ENCODE results near the gene OTOF.

The OTOF gene

GRCh38 chr2:26500406-26500805 is 22.5 kb upstream of the OTOF start:
- no peak for DNase-seq (ENCODE audit: low read depth in 2 of 2)

- no peak for DNase-seq (ENCODE audit: low read depth in 2 of 2)
Measured at GRCh38 chr2:26495705-26496297, 17.9 kb upstream of the OTOF start.

DNA sequence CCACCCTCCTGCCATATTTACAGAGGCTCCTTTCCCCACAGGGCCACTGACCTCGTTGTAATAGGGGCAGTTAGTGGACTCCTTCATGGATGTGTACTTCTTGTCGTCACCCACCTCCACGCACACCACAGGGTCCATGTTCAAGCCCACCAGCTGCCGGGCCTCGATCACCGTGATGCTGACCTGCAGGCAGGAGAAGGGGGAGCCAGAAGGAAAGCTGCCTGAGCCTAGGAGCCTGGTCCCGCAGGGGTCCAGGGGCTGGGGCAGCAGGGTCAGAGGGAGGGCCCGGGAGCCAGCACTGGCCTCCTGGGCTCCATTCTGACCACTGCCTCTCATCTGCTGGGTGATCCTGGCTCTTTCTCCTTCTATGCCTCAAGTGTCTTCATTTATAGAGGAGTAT is 17.0 kb upstream of the OTOF start:
- no peak for DNase-seq (ENCODE audit: low read depth in 2 of 2)

GRCh38 chr2:26494199-26494598 is 16.3 kb upstream of the OTOF start:
- no peak for DNase-seq (ENCODE audit: low read depth in 2 of 2)

DNA sequence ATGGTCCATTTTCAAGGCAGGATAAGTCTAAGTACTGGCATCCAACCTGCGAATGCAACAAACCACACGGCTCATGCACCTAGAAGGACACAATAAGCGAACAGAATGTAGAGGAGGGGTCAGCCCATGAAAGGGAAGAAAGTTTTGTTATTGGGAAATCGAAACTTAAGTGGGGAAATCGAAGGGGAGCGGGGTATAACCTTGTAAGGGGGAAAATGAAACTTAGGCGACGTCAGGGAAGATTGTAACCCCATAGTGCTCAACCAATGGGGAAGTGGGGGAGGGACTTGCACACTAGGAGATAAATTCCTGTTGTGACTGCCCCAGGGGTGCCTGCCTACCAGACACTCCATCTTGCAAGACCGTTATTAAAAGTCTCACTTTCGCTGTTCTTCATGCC is 15.6 kb upstream of the OTOF start:
- DNase-seq (ENCODE audit: low read depth in 2 of 2): no peak

GRCh38 chr2:26492749-26493515 is 15.0 kb upstream of the OTOF start:
- no peak for DNase-seq (ENCODE audit: low read depth in 2 of 2)

- no peak for DNase-seq (ENCODE audit: low read depth in 2 of 2)
Measured at GRCh38 chr2:26491563-26492167, 13.7 kb upstream of the OTOF start.

- DNase-seq (ENCODE audit: low read depth in 2 of 2): no peak
Measured at GRCh38 chr2:26489213-26489850, 11.4 kb upstream of the OTOF start.

DNA sequence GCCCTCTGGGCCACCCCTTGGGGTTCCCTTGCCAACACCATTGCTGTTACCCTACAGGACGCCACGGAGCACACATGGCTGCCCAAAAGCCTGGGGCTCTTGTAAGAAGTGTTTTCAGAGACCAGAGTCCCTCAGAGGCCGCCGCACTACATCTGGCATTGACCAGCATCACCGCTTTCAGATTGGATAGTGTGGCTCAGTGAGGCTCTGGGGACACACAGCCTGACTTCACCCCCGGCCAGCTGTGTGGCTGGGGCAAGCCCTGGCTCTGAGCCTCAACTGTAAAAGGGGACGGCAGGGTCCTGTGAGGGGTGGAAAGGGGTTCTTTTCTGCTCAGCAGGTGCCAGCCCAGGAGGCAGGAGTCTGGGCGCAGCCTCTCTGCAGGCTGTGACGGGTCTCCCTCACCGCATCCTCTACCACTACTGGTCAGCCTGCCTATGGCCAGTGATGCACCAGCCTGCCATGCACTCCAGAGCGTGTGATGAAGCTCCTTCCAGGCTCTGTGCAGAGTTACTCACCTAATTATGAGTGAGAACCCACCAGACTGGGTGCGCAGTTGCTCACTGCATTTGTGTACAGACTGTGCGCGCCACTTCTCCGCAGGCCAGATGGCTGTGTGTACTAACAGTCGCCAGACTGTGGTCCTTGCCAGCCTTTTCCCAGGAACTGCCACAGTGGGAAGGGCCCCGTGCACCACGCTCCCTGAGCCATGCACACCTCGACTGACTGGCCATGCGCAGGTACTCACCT is 10.7 kb upstream of the OTOF start:
- no peak for DNase-seq (ENCODE audit: low read depth in 2 of 2)

- no peak for DNase-seq (ENCODE audit: low read depth in 2 of 2)
Measured at GRCh38 chr2:26487192-26487591, 9.3 kb upstream of the OTOF start.

DNA sequence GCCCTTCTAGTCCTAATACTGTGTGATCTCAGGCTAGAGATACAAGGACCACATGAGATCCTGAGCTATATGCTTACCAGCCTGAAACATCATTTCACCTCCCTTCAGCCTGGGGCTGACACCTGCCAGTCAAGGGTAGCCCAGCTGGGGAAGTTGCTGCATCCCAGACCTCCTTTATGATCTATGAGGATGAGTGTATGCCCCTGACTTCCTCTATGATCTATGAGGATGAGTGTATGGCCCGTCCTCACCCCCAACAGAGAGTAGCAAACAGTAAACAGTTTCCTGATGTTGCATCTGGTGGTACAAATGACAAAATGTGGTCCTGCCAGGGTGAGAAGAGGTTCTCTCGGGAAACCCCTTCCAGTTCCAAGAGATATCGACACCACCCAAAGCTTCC is 8.9 kb upstream of the OTOF start:
- DNase-seq (ENCODE audit: low read depth in 2 of 2): no peak

DNA sequence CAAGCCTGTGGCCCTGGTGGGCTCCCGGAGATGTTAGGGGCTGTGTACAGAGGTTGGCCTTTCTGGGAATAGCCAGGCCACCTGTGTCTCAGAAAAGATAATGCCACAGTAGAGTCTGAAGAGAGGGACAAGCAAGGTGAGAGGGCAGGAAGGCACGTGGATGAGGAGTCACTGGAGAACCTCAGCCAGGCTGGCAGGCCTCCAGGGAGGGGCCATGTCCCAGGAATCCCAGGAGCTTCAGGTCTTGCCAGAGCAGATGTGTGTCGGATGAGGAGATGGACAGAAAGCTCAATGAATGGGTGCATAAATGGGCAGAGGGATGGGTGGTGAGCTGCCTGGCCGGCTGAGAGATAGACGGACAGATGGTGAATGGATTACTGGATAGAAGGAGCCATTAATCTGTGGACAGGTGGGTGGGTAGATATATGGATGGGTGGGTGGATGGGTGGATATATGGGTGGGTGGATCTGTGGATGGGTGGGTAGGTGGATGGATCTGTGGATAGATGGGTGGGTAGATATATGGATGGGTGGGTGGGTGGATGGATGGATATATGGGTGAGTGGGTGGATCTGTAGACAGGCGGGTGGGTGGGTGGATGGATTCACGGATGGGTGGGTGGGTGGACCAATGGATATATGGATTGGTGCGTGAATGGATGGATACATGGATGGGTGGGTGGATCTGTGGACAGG is 7.9 kb upstream of the OTOF start:
- DNase-seq (ENCODE audit: low read depth in 2 of 2): no peak

- DNase-seq (ENCODE audit: low read depth in 2 of 2): no peak
Measured at GRCh38 chr2:26485099-26485498, 7.2 kb upstream of the OTOF start.

DNA sequence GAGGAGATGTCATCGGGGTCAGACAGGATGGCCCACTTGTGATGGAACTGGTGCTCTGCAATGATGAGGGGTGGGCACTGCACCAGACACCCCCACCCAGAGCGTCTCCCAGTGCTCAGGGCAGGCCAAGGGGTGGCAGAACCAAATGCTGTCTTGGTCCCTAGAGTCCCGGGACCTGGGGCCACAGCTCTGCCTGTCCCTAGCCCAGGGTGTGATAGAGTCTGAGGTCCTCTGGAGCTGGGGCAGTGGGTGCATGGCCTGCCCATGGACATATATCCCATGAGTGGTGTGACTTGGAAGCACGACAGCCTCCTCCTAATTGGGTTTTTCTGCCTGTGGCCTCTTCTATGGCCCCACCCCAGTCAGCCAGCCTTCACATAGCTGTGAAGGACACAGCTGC is 6.7 kb upstream of the OTOF start:
- DNase-seq (ENCODE audit: low read depth in 2 of 2): no peak

- no peak for DNase-seq (ENCODE audit: low read depth in 2 of 2)
Measured at GRCh38 chr2:26483957-26484565, 6.1 kb upstream of the OTOF start.

DNA sequence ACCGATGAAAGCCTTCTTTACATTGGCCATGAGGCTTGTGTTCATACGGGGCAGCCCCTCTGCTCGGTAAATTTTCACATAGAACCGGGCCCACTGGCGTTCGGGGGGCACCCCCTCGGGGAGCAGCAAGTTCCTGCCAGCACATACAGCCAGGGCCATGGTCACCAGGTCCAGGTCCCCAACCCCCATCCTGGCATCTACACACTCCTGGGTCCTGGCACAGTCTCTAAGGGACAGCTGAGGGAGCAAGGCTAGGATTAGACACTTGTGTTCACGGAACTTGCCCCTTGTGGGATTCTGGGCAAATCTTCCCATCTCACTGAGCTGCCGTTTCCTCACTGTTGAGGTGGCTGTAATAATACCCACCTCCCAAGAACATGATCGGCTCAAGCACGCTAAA is 5.6 kb upstream of the OTOF start:
- DNase-seq (ENCODE audit: low read depth in 2 of 2): no peak

DNA sequence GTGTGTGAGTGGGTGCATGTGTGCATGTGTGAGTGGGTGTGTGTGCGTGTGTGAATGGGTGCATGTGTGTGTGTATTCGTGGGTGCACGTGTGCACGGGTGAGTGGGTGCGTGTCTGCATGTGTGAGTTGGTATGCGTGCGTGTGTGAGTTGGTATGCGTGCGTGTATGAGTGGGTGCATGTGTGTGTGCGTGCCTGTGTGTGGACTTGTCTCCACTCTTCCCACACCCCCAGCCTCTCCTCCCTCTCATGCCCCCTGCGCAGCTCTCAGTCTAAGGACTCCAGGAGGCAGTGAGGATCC is 5.1 kb upstream of the OTOF start:
- no peak for DNase-seq (ENCODE audit: low read depth in 2 of 2)

- no peak for DNase-seq (ENCODE audit: low read depth in 2 of 2)
Measured at GRCh38 chr2:26482211-26483026, 4.5 kb upstream of the OTOF start.

GRCh38 chr2:26481706-26482105 is 3.8 kb upstream of the OTOF start:
- no peak for DNase-seq (ENCODE audit: low read depth in 2 of 2)

Measured in stimulated activated CD8-positive, alpha-beta memory T cell treated with anti-CD3 and anti-CD28 coated beads, Interleukin-15, amount 100 ng/mL, for 4 hours (primary cell).